ENCODE measurements around the gene MTERF1.

GRCh38 chr7:91880016-91880412 is 488 bp downstream of the MTERF1 start:
- no peak for TF ChIP-seq CTCF (IDR thresholded peaks at IDR 0.05; ENCODE audit: insufficient read depth, low read length)
- TF ChIP-seq POLR2AphosphoS5 (IDR thresholded peaks at IDR 0.05; ENCODE audit: low read depth), result no peak
